ENCODE data around the gene SPAG9.
A peak's percentile ranks its signal among the peaks of the same experiment; 100 is the strongest.

Gene SPAG9

GRCh38 chr17:51120739-51121619 lies at the start of gene SPAG9:
Gene SPAG9 (minus strand): TSS chr17:51120868. CDS start chr17:51120656, 212 bp downstream.
- peak within 1 kb of the TSS; percentile 98 for H3K4me3 ChIP-seq (ENCODE audit: low read length)
- TF ChIP-seq, protein P1, sequence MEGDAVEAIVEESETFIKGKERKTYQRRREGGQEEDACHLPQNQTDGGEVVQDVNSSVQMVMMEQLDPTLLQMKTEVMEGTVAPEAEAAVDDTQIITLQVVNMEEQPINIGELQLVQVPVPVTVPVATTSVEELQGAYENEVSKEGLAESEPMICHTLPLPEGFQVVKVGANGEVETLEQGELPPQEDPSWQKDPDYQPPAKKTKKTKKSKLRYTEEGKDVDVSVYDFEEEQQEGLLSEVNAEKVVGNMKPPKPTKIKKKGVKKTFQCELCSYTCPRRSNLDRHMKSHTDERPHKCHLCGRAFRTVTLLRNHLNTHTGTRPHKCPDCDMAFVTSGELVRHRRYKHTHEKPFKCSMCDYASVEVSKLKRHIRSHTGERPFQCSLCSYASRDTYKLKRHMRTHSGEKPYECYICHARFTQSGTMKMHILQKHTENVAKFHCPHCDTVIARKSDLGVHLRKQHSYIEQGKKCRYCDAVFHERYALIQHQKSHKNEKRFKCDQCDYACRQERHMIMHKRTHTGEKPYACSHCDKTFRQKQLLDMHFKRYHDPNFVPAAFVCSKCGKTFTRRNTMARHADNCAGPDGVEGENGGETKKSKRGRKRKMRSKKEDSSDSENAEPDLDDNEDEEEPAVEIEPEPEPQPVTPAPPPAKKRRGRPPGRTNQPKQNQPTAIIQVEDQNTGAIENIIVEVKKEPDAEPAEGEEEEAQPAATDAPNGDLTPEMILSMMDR (conservative IDR thresholded peaks at IDR 0.05; ENCODE audit: low read length) = no peak
- DNase-seq (ENCODE audit: low read depth) = peak; percentile 97

- no peak for DNase-seq (ENCODE audit: low read depth)
- no peak overlapping the region for H3K4me3 ChIP-seq (ENCODE audit: low read length)
- TF ChIP-seq, protein P1 (conservative IDR thresholded peaks at IDR 0.05; ENCODE audit: low read length) = no peak
Measured at GRCh38 chr17:51169340-51169739, 48.7 kb upstream of the SPAG9 start.

GRCh38 chr17:51166987-51167931 lies 46.6 kb upstream of the SPAG9 start:
- TF ChIP-seq, protein P1 (conservative IDR thresholded peaks at IDR 0.05; ENCODE audit: low read length) = peak; percentile 56
- DNase-seq (ENCODE audit: low read depth) = peak; percentile 20
- peak overlapping the region; percentile 92 for H3K4me3 ChIP-seq (ENCODE audit: low read length)

DNA sequence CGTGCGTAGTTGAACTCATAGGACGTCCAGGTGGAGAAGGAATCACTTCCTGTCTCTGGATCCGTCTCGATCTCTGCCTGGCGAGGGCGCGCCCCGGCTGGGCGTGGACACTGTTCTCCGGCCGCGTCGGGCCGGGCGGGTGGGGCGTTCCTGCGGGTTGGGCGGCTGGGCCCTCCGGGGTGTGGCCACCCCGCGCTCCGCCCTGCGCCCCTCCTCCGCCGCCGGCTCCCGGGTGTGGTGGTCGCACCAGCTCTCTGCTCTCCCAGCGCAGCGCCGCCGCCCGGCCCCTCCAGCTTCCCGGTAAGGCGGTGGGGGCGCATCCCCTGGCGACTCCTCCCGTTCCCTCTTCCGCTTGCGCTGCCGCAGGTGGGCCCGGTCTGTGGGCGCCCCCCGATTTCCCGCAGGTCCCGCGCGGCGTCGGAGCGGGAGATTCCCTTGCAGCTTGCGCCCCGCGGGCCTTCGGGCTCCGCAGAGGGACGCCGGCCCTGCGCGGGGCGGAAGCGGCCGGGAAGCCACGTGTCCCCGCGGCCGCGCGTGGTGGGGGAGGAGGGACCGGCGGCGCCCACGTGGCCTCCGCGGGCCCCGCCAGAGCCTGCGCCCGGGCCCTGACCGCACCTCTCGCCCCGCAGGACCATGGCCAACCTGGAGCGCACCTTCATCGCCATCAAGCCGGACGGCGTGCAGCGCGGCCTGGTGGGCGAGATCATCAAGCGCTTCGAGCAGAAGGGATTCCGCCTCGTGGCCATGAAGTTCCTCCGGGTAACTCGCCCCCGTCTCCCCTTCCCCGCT lies 45.7 kb upstream of the SPAG9 start, which contains the start of gene NME2:
Gene NME2 (plus strand): TSS at position 214 of the 789 bp plus-strand sequence. CDS start 420 bp downstream, at position 634.
- TF ChIP-seq, protein P1 (conservative IDR thresholded peaks at IDR 0.05; ENCODE audit: low read length) = 0 out of 2 replicates have a peak, but pooled peaks have one; percentile 3
- peak within 1 kb of the TSS; percentile 92 for H3K4me3 ChIP-seq (ENCODE audit: low read length)
- peak; percentile 81 for DNase-seq (ENCODE audit: low read depth)

DNA sequence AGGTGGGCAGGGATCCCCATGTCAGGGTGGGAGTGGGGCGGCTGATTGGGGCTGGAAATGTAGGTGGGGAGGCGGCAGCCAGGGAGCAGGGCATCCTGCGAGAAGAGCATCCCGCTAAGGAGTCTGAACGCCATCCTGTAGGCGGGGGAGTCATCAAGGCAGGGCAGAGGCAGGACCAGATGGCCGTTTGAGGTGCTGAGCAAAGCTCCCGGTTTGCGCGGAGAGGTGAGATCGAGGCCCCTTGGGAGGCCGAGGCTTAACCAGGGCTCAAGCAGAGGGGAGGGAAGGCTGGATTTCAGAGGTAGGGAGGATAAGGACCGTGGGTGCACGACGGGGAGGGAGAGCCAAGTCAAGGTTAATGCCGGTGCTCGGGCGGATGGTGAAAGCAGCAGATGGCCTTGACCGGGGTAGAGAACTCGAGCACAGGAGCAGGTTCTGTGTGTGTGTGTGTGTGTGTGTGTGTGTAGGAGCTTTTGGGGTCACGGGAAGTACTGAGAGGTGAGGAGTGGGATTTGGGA lies 45.1 kb upstream of the SPAG9 start:
- TF ChIP-seq, protein P1 (conservative IDR thresholded peaks at IDR 0.05; ENCODE audit: low read length) = no peak
- H3K4me3 ChIP-seq (ENCODE audit: low read length) = peak overlapping the region; percentile 92
- DNase-seq (ENCODE audit: low read depth) = peak; percentile 25
